Measurements from ENCODE around the gene SNAP47. TPM values are rescaled to one million over a fixed set of nuclear protein-coding genes. Genes with fewer than 3 reads are reported as not detected.

Gene SNAP47
- total RNA-seq, 1 donor from 2014 or later: 32.2 TPM

DNA sequence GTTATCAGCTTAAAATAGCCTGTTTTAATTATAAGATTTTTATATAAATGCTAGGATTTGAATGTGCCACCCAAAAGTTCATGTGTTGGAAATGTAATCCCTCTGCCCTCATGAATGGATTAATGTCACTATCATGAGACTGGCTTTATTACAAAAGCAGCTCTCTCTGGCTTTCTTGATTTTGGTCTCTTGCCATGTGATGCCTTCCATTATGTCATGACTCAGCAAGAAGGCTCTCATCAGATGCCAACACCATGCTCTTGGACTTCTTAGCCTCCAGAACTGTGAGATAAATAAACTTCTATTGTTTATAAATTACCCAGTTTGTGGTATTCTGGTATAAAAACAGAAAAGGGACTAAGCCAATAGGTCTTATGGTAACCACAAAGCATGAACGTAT, 73.3 kb downstream of the SNAP47 start:
- no peak overlapping the region for H3K27ac Mint-ChIP-seq (ENCODE audit: unreplicated experiment)
- no peaks in the 10 kb centered on the region for H3K4me1 Mint-ChIP-seq (ENCODE audit: unreplicated experiment)
- H3K36me3 Mint-ChIP-seq (ENCODE audit: low read depth, unreplicated experiment): peaks cover 6% of the 10 kb centered on the region
- TF ChIP-seq, protein P1, sequence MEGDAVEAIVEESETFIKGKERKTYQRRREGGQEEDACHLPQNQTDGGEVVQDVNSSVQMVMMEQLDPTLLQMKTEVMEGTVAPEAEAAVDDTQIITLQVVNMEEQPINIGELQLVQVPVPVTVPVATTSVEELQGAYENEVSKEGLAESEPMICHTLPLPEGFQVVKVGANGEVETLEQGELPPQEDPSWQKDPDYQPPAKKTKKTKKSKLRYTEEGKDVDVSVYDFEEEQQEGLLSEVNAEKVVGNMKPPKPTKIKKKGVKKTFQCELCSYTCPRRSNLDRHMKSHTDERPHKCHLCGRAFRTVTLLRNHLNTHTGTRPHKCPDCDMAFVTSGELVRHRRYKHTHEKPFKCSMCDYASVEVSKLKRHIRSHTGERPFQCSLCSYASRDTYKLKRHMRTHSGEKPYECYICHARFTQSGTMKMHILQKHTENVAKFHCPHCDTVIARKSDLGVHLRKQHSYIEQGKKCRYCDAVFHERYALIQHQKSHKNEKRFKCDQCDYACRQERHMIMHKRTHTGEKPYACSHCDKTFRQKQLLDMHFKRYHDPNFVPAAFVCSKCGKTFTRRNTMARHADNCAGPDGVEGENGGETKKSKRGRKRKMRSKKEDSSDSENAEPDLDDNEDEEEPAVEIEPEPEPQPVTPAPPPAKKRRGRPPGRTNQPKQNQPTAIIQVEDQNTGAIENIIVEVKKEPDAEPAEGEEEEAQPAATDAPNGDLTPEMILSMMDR (IDR thresholded peaks at IDR 0.05; ENCODE audit: unreplicated experiment): no peak
- no peak overlapping the region for H3K4me3 Mint-ChIP-seq (ENCODE audit: unreplicated experiment)
- H3K9me3 Mint-ChIP-seq (ENCODE audit: unreplicated experiment): peaks cover 11% of the 10 kb centered on the region
- no peak for DNase-seq (ENCODE audit: low spot score)
- H3K27me3 Mint-ChIP-seq (ENCODE audit: unreplicated experiment): peaks cover 1% of the 10 kb centered on the region

DNA sequence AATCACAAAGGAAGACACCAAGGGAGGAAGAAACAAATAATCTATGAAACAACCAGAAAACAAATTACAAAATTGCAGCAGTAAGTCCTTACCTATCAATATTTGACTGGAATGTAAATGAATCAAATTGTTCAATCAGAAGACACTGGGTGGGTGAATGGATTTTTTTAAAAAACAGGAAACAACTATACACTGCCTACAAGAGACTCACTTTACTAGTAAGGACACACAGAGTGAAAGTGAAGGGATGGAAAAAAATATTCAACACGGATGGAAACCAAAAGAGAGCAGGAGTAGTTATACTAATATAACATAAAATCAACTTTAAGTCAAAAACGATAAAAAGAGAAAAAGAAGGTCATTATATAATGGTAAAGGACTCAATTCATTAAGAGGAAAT, 73.8 kb downstream of the SNAP47 start:
- no peak for DNase-seq (ENCODE audit: low spot score)
- H3K9me3 Mint-ChIP-seq (ENCODE audit: unreplicated experiment): peaks cover 11% of the 10 kb centered on the region
- no peak overlapping the region for H3K4me3 Mint-ChIP-seq (ENCODE audit: unreplicated experiment)
- TF ChIP-seq, protein P1 (IDR thresholded peaks at IDR 0.05; ENCODE audit: unreplicated experiment): no peak
- H3K4me1 Mint-ChIP-seq (ENCODE audit: unreplicated experiment): no peaks in the 10 kb centered on the region
- peaks cover 6% of the 10 kb centered on the region for H3K36me3 Mint-ChIP-seq (ENCODE audit: low read depth, unreplicated experiment)
- H3K27ac Mint-ChIP-seq (ENCODE audit: unreplicated experiment): no peak overlapping the region
- peaks cover 1% of the 10 kb centered on the region for H3K27me3 Mint-ChIP-seq (ENCODE audit: unreplicated experiment)

DNA sequence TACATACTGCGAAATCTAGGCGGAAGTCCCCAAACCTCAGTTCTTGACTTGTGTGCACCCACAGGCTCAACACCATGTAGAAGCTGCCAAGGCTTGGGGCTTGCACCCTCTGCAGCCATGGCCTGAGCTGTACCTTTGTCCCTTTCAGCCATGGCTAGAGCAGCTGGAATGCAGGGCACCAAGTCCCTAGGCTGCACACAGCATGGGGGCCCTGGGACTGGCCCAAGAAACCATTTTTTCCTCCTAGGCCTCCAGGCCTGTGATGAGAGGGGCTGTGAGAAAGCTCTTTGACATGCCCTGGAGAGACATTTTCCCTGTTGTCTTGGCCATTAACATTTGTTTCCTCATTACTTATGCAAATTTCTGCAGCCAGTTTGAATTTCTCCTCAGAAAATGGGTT, 78.7 kb downstream of the SNAP47 start:
- Mint-ChIP-seq H3K4me1 (ENCODE audit: unreplicated experiment) (no peaks in the 10 kb centered on the region), H3K27me3 (ENCODE audit: unreplicated experiment) (no peaks in the 10 kb centered on the region), H3K27ac (ENCODE audit: unreplicated experiment) (no peak overlapping the region), H3K36me3 (ENCODE audit: low read depth, unreplicated experiment) (peaks cover 11% of the 10 kb centered on the region), H3K4me3 (ENCODE audit: unreplicated experiment) (no peak overlapping the region), H3K9me3 (ENCODE audit: unreplicated experiment) (peaks cover 16% of the 10 kb centered on the region)
- TF ChIP-seq, protein P1 (IDR thresholded peaks at IDR 0.05; ENCODE audit: unreplicated experiment): no peak
- no peak for DNase-seq (ENCODE audit: low spot score)

DNA sequence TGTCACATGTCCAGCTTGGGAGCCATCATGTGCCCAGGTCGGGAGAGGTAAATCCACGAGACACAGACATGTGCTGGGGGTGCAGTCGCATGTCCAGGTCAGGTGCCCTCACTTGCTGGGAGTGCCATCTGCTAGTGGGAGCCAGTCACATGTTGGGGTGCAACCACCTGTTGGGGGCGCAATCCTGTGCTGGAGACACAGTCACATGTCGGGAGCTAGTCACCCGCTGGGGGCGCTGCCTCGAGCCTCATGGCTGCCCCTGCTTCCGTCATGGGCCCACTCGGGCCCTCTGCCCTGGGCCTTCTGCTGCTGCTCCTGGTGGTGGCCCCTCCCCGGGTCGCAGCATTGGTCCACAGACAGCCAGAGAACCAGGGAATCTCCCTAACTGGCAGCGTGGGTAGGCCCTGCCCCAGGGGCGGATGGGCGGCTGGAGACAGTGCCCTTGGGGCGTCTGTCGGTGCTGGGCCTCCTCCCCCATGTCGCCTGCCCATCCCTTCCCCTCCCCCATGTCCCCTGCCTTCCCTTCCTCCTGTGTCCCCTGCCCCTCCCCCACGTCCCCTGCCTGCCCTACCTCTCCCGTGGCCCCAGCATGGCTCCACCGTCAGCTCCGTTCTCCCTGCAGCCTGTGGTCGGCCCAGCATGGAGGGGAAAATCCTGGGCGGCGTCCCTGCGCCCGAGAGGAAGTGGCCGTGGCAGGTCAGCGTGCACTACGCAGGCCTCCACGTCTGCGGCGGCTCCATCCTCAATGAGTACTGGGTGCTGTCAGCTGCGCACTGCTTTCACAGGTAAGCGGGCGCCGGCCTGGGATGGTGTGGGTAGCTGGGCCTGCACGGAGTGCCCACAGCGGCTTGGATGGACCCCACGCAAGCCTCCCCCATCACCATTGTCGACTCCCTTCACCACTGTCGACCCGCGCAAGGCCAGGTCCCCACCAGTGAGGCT, 80.5 kb downstream of the SNAP47 start, which contains the start of gene PRSS38:
PRSS38 (plus strand) TSS at position 208 of the 942 bp plus-strand sequence; CDS start at position 250, 42 bp downstream.
- peaks cover 16% of the 10 kb centered on the region for H3K9me3 Mint-ChIP-seq (ENCODE audit: unreplicated experiment)

More for the DNA sequence above, 80.5 kb downstream of the SNAP47 start, which contains the start of gene PRSS38:
- Mint-ChIP-seq H3K36me3 (ENCODE audit: low read depth, unreplicated experiment) (peaks cover 11% of the 10 kb centered on the region), H3K4me1 (ENCODE audit: unreplicated experiment) (no peaks in the 10 kb centered on the region), H3K27ac (ENCODE audit: unreplicated experiment) (no peak within 1 kb of the TSS), H3K4me3 (ENCODE audit: unreplicated experiment) (no peak within 1 kb of the TSS), H3K27me3 (ENCODE audit: unreplicated experiment) (no peaks in the 10 kb centered on the region)
- TF ChIP-seq, protein P1 (IDR thresholded peaks at IDR 0.05; ENCODE audit: unreplicated experiment): no peak
- DNase-seq (ENCODE audit: low spot score): no peak

Data from endothelial cell (in vitro differentiated cells).